Spinal cord (tissue), 10 donors: ENCODE data around the gene UBXN10. TPM values are rescaled to one million over a fixed set of nuclear protein-coding genes. Genes with fewer than 3 reads are reported as not detected.

ENCODE experiments used
- DNase-seq, 6 donors: peaks; one replicate each; pipeline versions ENCODE4 v3.0.0 to v3.0.0-alpha.2; 2013 to 2015; ENCODE audit warnings: low spot score in 6 of 6, low read depth in 4 of 6
- H3K27ac ChIP-seq: one replicate; pipeline ENCODE4 v1.5.1; 2013; ENCODE audit warnings: low read depth, low read length, control low read depth
- H3K27me3 ChIP-seq: one replicate; pipeline ENCODE4 v1.6.1; 2013; ENCODE audit warnings: low read length; ENCODE audit not compliant: control insufficient read depth, insufficient read depth
- H3K36me3 ChIP-seq: one replicate; pipeline ENCODE4 v1.6.1; 2013; ENCODE audit warnings: low read length; ENCODE audit not compliant: control insufficient read depth, insufficient read depth
- H3K4me1 ChIP-seq: one replicate; pipeline ENCODE4 v1.6.1; 2013; ENCODE audit warnings: low read length; ENCODE audit not compliant: control insufficient read depth, insufficient read depth
- H3K4me3 ChIP-seq: one replicate; pipeline ENCODE4 v1.5.1; 2013; ENCODE audit warnings: low read depth, low read length, control low read depth
- H3K9me3 ChIP-seq: one replicate; pipeline ENCODE4 v1.6.1; 2013; ENCODE audit warnings: low read length; ENCODE audit not compliant: control insufficient read depth, insufficient read depth
- WGBS: methylation state at CpG from one replicate; pipeline ENCODE4 v1.1.5; 2013; ENCODE audit warnings: missing lambda C conversion rate; ENCODE audit not compliant: insufficient coverage; 5-methylcytosine and 5-hydroxymethylcytosine counted together
- polyA plus RNA-seq, 2 donors: library from polyadenylated mRNA; unstranded; fragments of 120-200 nt; gene quantifications; one replicate each; pipeline ENCODE4 v1.2.1, GENCODE V29; 2013; ENCODE audit not compliant: insufficient read length in 2 of 2
- total RNA-seq, 2 donors: library from RNA; depleted of rRNA in 1 of 2; stranded (reverse); fragments of 120-200 nt in 1 of 2; fragments of >200 nt in 1 of 2; gene quantifications; one replicate each; pipeline versions ENCODE4 v1.2.3 to v1.2.4, GENCODE V29; 2013 to 2014
- donor health status: healthy.

The UBXN10 gene
- total and polyA plus RNA-seq, 4 donors = 3.9 to 9.8 (median 5.2) TPM

GRCh38 chr1:20166051-20166450 lies 19.8 kb upstream of the UBXN10 start:
- Histone ChIP-seq H3K36me3 (no peaks in the 10 kb centered on the region), H3K9me3 (peaks cover 2% of the 10 kb centered on the region), H3K4me3 (no peak overlapping the region), H3K27ac (no peak overlapping the region), H3K27me3 (no peaks in the 10 kb centered on the region), H3K4me1 (peaks cover 33% of the 10 kb centered on the region)
- DNase-seq = no peak
- WGBS = 72% methylated on average over 17 of the region's 17 CpGs

GRCh38 chr1:20167126-20167525 lies 18.8 kb upstream of the UBXN10 start:
- no peaks in the 10 kb centered on the region for H3K36me3 ChIP-seq
- peaks cover 2% of the 10 kb centered on the region for H3K9me3 ChIP-seq
- peaks cover 33% of the 10 kb centered on the region for H3K4me1 ChIP-seq
- no peak overlapping the region for H3K4me3 ChIP-seq
- no peak for DNase-seq
- no peak overlapping the region for H3K27ac ChIP-seq
- 78% methylated on average over 7 of the region's 8 CpGs for WGBS
- H3K27me3 ChIP-seq = no peaks in the 10 kb centered on the region

GRCh38 chr1:20168564-20169491 lies 17.1 kb upstream of the UBXN10 start:
- Histone ChIP-seq H3K9me3 (peaks cover 2% of the 10 kb centered on the region), H3K4me1 (peaks cover 33% of the 10 kb centered on the region), H3K27me3 (no peaks in the 10 kb centered on the region), H3K36me3 (no peaks in the 10 kb centered on the region), H3K4me3 (no peak overlapping the region), H3K27ac (no peak overlapping the region)
- peak in 2 of 6 donors; percentile 39 to 83 for DNase-seq
- 33% methylated on average over 3 of the region's 9 CpGs for WGBS

GRCh38 chr1:20169932-20170331 lies 16.0 kb upstream of the UBXN10 start:
- Histone ChIP-seq H3K27ac (no peak overlapping the region), H3K36me3 (no peaks in the 10 kb centered on the region), H3K4me3 (no peak overlapping the region), H3K9me3 (peaks cover 2% of the 10 kb centered on the region), H3K4me1 (peaks cover 32% of the 10 kb centered on the region), H3K27me3 (no peaks in the 10 kb centered on the region)
- DNase-seq = no peak
- 100% methylated on average over 2 of the region's 5 CpGs for WGBS

- H3K4me1 ChIP-seq = peaks cover 21% of the 10 kb centered on the region
- DNase-seq = no peak
- H3K9me3 ChIP-seq = no peaks in the 10 kb centered on the region
- no peaks in the 10 kb centered on the region for H3K27me3 ChIP-seq
- H3K4me3 ChIP-seq = no peak overlapping the region
- no peaks in the 10 kb centered on the region for H3K36me3 ChIP-seq
- H3K27ac ChIP-seq = no peak overlapping the region
- 95% methylated on average over 11 of the region's 12 CpGs for WGBS
These were observed 13.8 kb upstream of the UBXN10 start for GRCh38 chr1:20172033-20172590.

GRCh38 chr1:20174937-20175666 lies 10.8 kb upstream of the UBXN10 start:
- no peak for DNase-seq
- no peak overlapping the region for H3K4me3 ChIP-seq
- no peaks in the 10 kb centered on the region for H3K27me3 ChIP-seq
- H3K36me3 ChIP-seq = no peaks in the 10 kb centered on the region
- peaks cover 4% of the 10 kb centered on the region for H3K4me1 ChIP-seq
- H3K27ac ChIP-seq = no peak overlapping the region
- no peaks in the 10 kb centered on the region for H3K9me3 ChIP-seq
- WGBS = 86% methylated on average over 2 of the region's 9 CpGs

GRCh38 chr1:20178634-20179370 lies 7.1 kb upstream of the UBXN10 start:
- WGBS = 56% methylated on average over 3 of the region's 13 CpGs
- H3K27me3 ChIP-seq = no peaks in the 10 kb centered on the region
- DNase-seq = no peak

GRCh38 chr1:20179371-20180128 lies 6.3 kb upstream of the UBXN10 start:
- no peak for DNase-seq
- Histone ChIP-seq H3K9me3 (no peaks in the 10 kb centered on the region), H3K36me3 (no peaks in the 10 kb centered on the region), H3K4me3 (no peak overlapping the region), H3K4me1 (peaks cover 4% of the 10 kb centered on the region), H3K27me3 (no peaks in the 10 kb centered on the region), H3K27ac (no peak overlapping the region)
- no CpG with 5 or more reads among the region's 2 CpGs for WGBS

More at GRCh38 chr1:20178634-20179370, 7.1 kb upstream of the UBXN10 start:
- H3K27ac ChIP-seq = no peak overlapping the region
- no peak overlapping the region for H3K4me3 ChIP-seq
- H3K9me3 ChIP-seq = no peaks in the 10 kb centered on the region
- H3K4me1 ChIP-seq = peaks cover 4% of the 10 kb centered on the region
- H3K36me3 ChIP-seq = no peaks in the 10 kb centered on the region
